Suprapubic skin (tissue), 4 donors: ENCODE data around the gene WWP2. TPM values are rescaled to one million over a fixed set of nuclear protein-coding genes. Genes with fewer than 3 reads are reported as not detected.
A peak's percentile ranks its signal among the peaks of the same experiment; 100 is the strongest.

Experiments used
- DNase-seq, 2 donors: peaks; one replicate each; pipeline ENCODE4 v3.0.0-alpha.2; 2019; ENCODE audit warnings: low spot score in 2 of 2
- H3K27ac ChIP-seq: fragments of 200-600 bp; sonication (generic); one replicate; pipeline ENCODE4 v1.5.1; 2019
- H3K27me3 ChIP-seq: fragments of 200-600 bp; sonication (generic); one replicate; pipeline ENCODE4 v1.5.1; 2019
- H3K36me3 ChIP-seq: fragments of 200-600 bp; sonication (generic); one replicate; pipeline ENCODE4 v1.5.1; 2019
- H3K4me1 ChIP-seq: fragments of 200-600 bp; sonication (generic); one replicate; pipeline ENCODE4 v1.5.1; 2019
- H3K4me3 ChIP-seq: fragments of 200-600 bp; sonication (generic); one replicate; pipeline ENCODE4 v1.5.1; 2019; ENCODE audit warnings: mild to moderate bottlenecking
- H3K9me3 ChIP-seq: fragments of 200-600 bp; sonication (generic); one replicate; pipeline ENCODE4 v1.5.1; 2019
- CTCF ChIP-seq, 2 donors: fragments of 200-600 bp in 1 of 2; fragments of 450-650 bp in 1 of 2; sonication (generic) in 1 of 2; IDR thresholded peaks; one replicate each; pipeline ENCODE4 v1.5.1; 2016 to 2019; ENCODE audit warnings: antibody characterized with exemption in 2 of 2, mild to moderate bottlenecking in 1 of 2, moderate library complexity in 1 of 2
- EP300 ChIP-seq: sonication (generic); formaldehyde crosslinking; IDR thresholded peaks from one replicate; pipeline ENCODE4 v1.6.1; 2017; ENCODE audit warnings: antibody characterized with exemption
- POLR2A ChIP-seq, 2 donors: fragments of 450-650 bp; IDR thresholded peaks; one replicate each; pipeline ENCODE4 v1.6.1; 2017; ENCODE audit warnings: antibody characterized with exemption in 2 of 2, mild to moderate bottlenecking in 2 of 2, moderate library complexity in 2 of 2
- POLR2AphosphoS5 ChIP-seq, 3 donors: sonication (generic); formaldehyde crosslinking; IDR thresholded peaks; one replicate each; pipeline ENCODE4 v1.6.1; 2017; ENCODE audit warnings: antibody characterized with exemption in 3 of 3
- WGBS: methylation state at CpG from one replicate; pipeline ENCODE4 v1.1.5; 2018; 5-methylcytosine and 5-hydroxymethylcytosine counted together
- total RNA-seq, 4 donors: library from RNA; depleted of rRNA; stranded (reverse); fragments of >200 nt; gene quantifications; one replicate each; pipeline ENCODE4 v1.1.0, GENCODE V29; 2016

WWP2 gene
- total RNA-seq, 4 donors from 2014 or later, result 27.1 to 48.9 (median 42.2) TPM

GRCh38 chr16:69762814-69763598 lies 874 bp downstream of the WWP2 start:
- TF ChIP-seq CTCF (IDR thresholded peaks at IDR 0.05), result no peak
- no peak for TF ChIP-seq POLR2A (IDR thresholded peaks at IDR 0.05)
- no peak for TF ChIP-seq EP300
- TF ChIP-seq POLR2AphosphoS5 (IDR thresholded peaks at IDR 0.05), result no peak
- Histone ChIP-seq H3K4me3 (peak overlapping the region; percentile 79), H3K4me1 (peaks cover 15% of the 10 kb centered on the region), H3K27ac (peak overlapping the region; percentile 88), H3K9me3 (no peaks in the 10 kb centered on the region), H3K27me3 (no peaks in the 10 kb centered on the region), H3K36me3 (no peaks in the 10 kb centered on the region)
- 5% methylated on average over 14 of the region's 14 CpGs for WGBS
- DNase-seq, result no peak

GRCh38 chr16:69763599-69763942 lies 1.4 kb downstream of the WWP2 start:
- H3K4me3 ChIP-seq, result peak overlapping the region; percentile 79
- H3K27me3 ChIP-seq, result no peaks in the 10 kb centered on the region
- no peaks in the 10 kb centered on the region for H3K36me3 ChIP-seq
- H3K9me3 ChIP-seq, result no peaks in the 10 kb centered on the region
- no peak for DNase-seq
- WGBS, result 43% methylated on average over 5 of the region's 5 CpGs
- TF ChIP-seq POLR2A (IDR thresholded peaks at IDR 0.05), result no peak
- no peak for TF ChIP-seq POLR2AphosphoS5 (IDR thresholded peaks at IDR 0.05)
- no peak for TF ChIP-seq CTCF (IDR thresholded peaks at IDR 0.05)
- no peak for TF ChIP-seq EP300
- H3K27ac ChIP-seq, result peak overlapping the region; percentile 88
- peaks cover 15% of the 10 kb centered on the region for H3K4me1 ChIP-seq

GRCh38 chr16:69767459-69768229 lies 5.5 kb downstream of the WWP2 start:
- Histone ChIP-seq H3K36me3 (no peaks in the 10 kb centered on the region), H3K27me3 (no peaks in the 10 kb centered on the region), H3K4me3 (no peak overlapping the region), H3K4me1 (peaks cover 9% of the 10 kb centered on the region), H3K27ac (no peak overlapping the region), H3K9me3 (no peaks in the 10 kb centered on the region)
- WGBS, result 83% methylated on average over 5 of the region's 5 CpGs
- TF ChIP-seq CTCF (IDR thresholded peaks at IDR 0.05), result no peak
- no peak for TF ChIP-seq POLR2AphosphoS5 (IDR thresholded peaks at IDR 0.05)
- no peak for TF ChIP-seq EP300
- TF ChIP-seq POLR2A (IDR thresholded peaks at IDR 0.05), result no peak
- no peak for DNase-seq

- Histone ChIP-seq H3K4me1 (peaks cover under 1% of the 10 kb centered on the region), H3K27ac (no peak overlapping the region), H3K27me3 (no peaks in the 10 kb centered on the region), H3K4me3 (no peak overlapping the region), H3K36me3 (no peaks in the 10 kb centered on the region), H3K9me3 (no peaks in the 10 kb centered on the region)
- no peak for DNase-seq
- 90% methylated on average over 6 of the region's 6 CpGs for WGBS
- TF ChIP-seq EP300 (no peak), CTCF (IDR thresholded peaks at IDR 0.05) (no peak), POLR2AphosphoS5 (IDR thresholded peaks at IDR 0.05) (no peak)
Observed at GRCh38 chr16:69768666-69769065, 6.5 kb downstream of the WWP2 start.

- no peaks in the 10 kb centered on the region for H3K36me3 ChIP-seq
- no peak overlapping the region for H3K27ac ChIP-seq
- 57% methylated on average over 2 of the region's 2 CpGs for WGBS
- no peak for DNase-seq
- H3K9me3 ChIP-seq, result no peaks in the 10 kb centered on the region
- no peak overlapping the region for H3K4me3 ChIP-seq
- H3K27me3 ChIP-seq, result no peaks in the 10 kb centered on the region
- H3K4me1 ChIP-seq, result no peaks in the 10 kb centered on the region
- no peak for TF ChIP-seq EP300
- no peak for TF ChIP-seq POLR2A (IDR thresholded peaks at IDR 0.05)
- TF ChIP-seq CTCF (IDR thresholded peaks at IDR 0.05), result no peak
- TF ChIP-seq POLR2AphosphoS5 (IDR thresholded peaks at IDR 0.05), result no peak
Observed at GRCh38 chr16:69769404-69769803, 7.3 kb downstream of the WWP2 start.
